HEK293 (cell line): ENCODE data around the gene TTLL11.

Experiments used
- ATF2 ChIP-seq: fragments of 450-650 bp; formaldehyde crosslinking; IDR thresholded peaks from 2 replicates; pipeline ENCODE4 v1.5.1; 2016; ENCODE audit warnings: missing biosample characterization, missing genetic modification characterization, low read depth
- CTCF ChIP-seq: fragments of 450-650 bp; formaldehyde crosslinking; IDR thresholded peaks from 2 replicates; pipeline ENCODE4 v1.5.1; 2016; ENCODE audit warnings: missing biosample characterization, missing genetic modification characterization
- SP2 ChIP-seq: fragments of 450-650 bp; formaldehyde crosslinking; IDR thresholded peaks from 2 replicates; pipeline ENCODE4 v1.5.1; 2016; ENCODE audit warnings: missing biosample characterization, missing genetic modification characterization
- ZNF146 ChIP-seq: fragments of 450-650 bp; formaldehyde crosslinking; IDR thresholded peaks from 2 replicates; pipeline ENCODE4 v1.5.1; 2016; ENCODE audit warnings: missing biosample characterization, missing genetic modification characterization
- ZNF704 ChIP-seq: fragments of 450-650 bp; formaldehyde crosslinking; IDR thresholded peaks from 2 replicates; pipeline ENCODE4 v1.5.1; 2016; ENCODE audit warnings: missing biosample characterization, missing genetic modification characterization
- ZNF747 ChIP-seq: fragments of 450-650 bp; formaldehyde crosslinking; IDR thresholded peaks from 2 replicates; pipeline ENCODE4 v1.5.1; 2016; ENCODE audit warnings: missing biosample characterization, missing genetic modification characterization
- ZSCAN5A ChIP-seq: fragments of 450-650 bp; formaldehyde crosslinking; IDR thresholded peaks from 2 replicates; pipeline ENCODE4 v1.5.1; 2016; ENCODE audit warnings: missing biosample characterization, missing genetic modification characterization

GRCh38 chr9:122122903-122123632, 30.0 kb upstream of the TTLL11 start:
- TF ChIP-seq ZSCAN5A (tag by site-specific recombination) (no peak), ZNF704 (tag by site-specific recombination) (no peak), CTCF (tag by site-specific recombination) (peak; percentile 84), ZNF146 (tag by site-specific recombination) (no peak), ATF2 (tag by site-specific recombination) (no peak), ZNF747 (no peak), SP2 (tag by site-specific recombination) (no peak)
